K562 treated with DMSO at 1 percent for 24 hours (cell line): Measurements from ENCODE around the gene COL4A1. TPM values are rescaled to one million over a fixed set of nuclear protein-coding genes. Genes with fewer than 3 reads are reported as not detected.

Source experiments
- total RNA-seq: library from RNA; unstranded; fragments of 300-600 nt; gene quantifications from 2 replicates; pipeline ENCODE4 v1.2.3, GENCODE V29; 2022; ENCODE audit warnings: low read depth; ENCODE audit not compliant: insufficient read depth

Gene COL4A1
- total RNA-seq, result not detected in 2 replicates

GRCh38 chr13:110306960-110307766 is at the start of gene COL4A1, which contains the start of gene COL4A2:
Gene COL4A1, minus strand, starts transcription at chr13:110307157. Its CDS starts 130 bp downstream, at chr13:110307027.
Gene COL4A2, plus strand, starts transcription at chr13:110307284. Its CDS starts 620 bp downstream, at chr13:110307904.

Other genes starting within 250 kb of the COL4A1 start
- gene COL4A2, start 127 bp upstream of the COL4A1 start, total RNA-seq, result 6.8 and 10.4 TPM in 2 replicates